Panc1 (cell line): ENCODE data around the gene PTPN23. TPM values are rescaled to one million over a fixed set of nuclear protein-coding genes. Genes with fewer than 3 reads are reported as not detected.

Experiments used
- ATAC-seq: fragments of 200-7000 bp; cut with Tn5 transposase; 2 replicates; pipeline ENCODE4 v1.9.1; 2020; ENCODE audit warnings: mild to moderate bottlenecking, moderate library complexity
- BruUV-seq: library from RNA; stranded (reverse); fragments of 400-500 nt; replicated peaks from 2 replicates; lab custom pipeline; 2021; lab: Mats Ljungman, UMichigan
- CTCF ChIA-PET: fragments of 300-600 bp; sonication (Branson Sonifier 250); formaldehyde crosslinking; loops from one replicate; lab custom pipeline; 2022; ENCODE audit warnings: antibody characterized with exemption; lab: Charles Lee
- POLR2A ChIA-PET: fragments of 300-600 bp; sonication (Branson Sonifier 250); formaldehyde crosslinking; loops from one replicate; lab custom pipeline; 2022; ENCODE audit warnings: antibody characterized with exemption; lab: Charles Lee
- DNase-seq: peaks from one replicate; pipeline ENCODE4 v3.0.0-alpha.2; 2010; ENCODE audit warnings: low read depth, low spot score
- H3K27ac ChIP-seq: 2 replicates; pipeline ENCODE4 v1.5.1; 2011; ENCODE audit warnings: mild to moderate bottlenecking, low read length, inconsistent platforms
- H3K27me3 ChIP-seq: fragments of 200-500 bp; sonication (Bioruptor generic); 2 replicates; pipeline ENCODE4 v1.6.0; 2014; ENCODE audit warnings: low read length, inconsistent platforms; ENCODE audit not compliant: control insufficient read depth, insufficient read depth
- H3K36me3 ChIP-seq: fragments of 200-500 bp; sonication (Bioruptor generic); 2 replicates; pipeline ENCODE4 v1.5.1; 2014; ENCODE audit warnings: inconsistent platforms, mild to moderate bottlenecking, low read length, moderate library complexity; ENCODE audit not compliant: control insufficient read depth, insufficient read depth
- H3K4me1 ChIP-seq: 2 replicates; pipeline ENCODE4 v1.5.1; 2011; ENCODE audit warnings: inconsistent platforms, mild to moderate bottlenecking, low read length, moderate library complexity; ENCODE audit not compliant: control insufficient read depth, insufficient read depth
- H3K4me3 ChIP-seq, 2 experiments: 2 replicates each; pipeline ENCODE4 v1.5.1; 2011 to 2012; ENCODE audit warnings: low read depth in 2 of 2, low read length in 2 of 2, mild to moderate bottlenecking in 2 of 2, inconsistent platforms in 1 of 2, moderate library complexity in 1 of 2
- H3K9me3 ChIP-seq: fragments of 200-500 bp; sonication (Bioruptor generic); 2 replicates; pipeline ENCODE4 v1.5.1; 2014; ENCODE audit warnings: low read depth, mild to moderate bottlenecking, inconsistent platforms, low read length, moderate library complexity; ENCODE audit not compliant: control insufficient read depth, insufficient read depth
- CTCF ChIP-seq: fragments of 450-650 bp; IDR thresholded peaks from 2 replicates; pipeline ENCODE4 v1.5.1; 2017; ENCODE audit warnings: mild to moderate bottlenecking
- POLR2AphosphoS5 ChIP-seq: IDR thresholded peaks from 2 replicates; pipeline ENCODE4 v1.6.1; 2012; ENCODE audit warnings: mild to moderate bottlenecking, low read depth, low read length, moderate library complexity
- REST ChIP-seq, 2 experiments: IDR thresholded peaks; 2 replicates each; pipeline ENCODE4 v1.6.1; 2011 to 2012; ENCODE audit warnings: low read depth in 2 of 2, control low read depth in 1 of 2, low read length in 1 of 2, mild to moderate bottlenecking in 1 of 2, moderate library complexity in 1 of 2; ENCODE audit not compliant: insufficient read depth in 1 of 2
- SIN3A ChIP-seq: IDR thresholded peaks from 2 replicates; pipeline ENCODE4 v1.6.1; 2012; ENCODE audit warnings: low read depth, mild to moderate bottlenecking, low read length, moderate library complexity, borderline replicate concordance; ENCODE audit not compliant: insufficient read depth
- TCF7L2 ChIP-seq: IDR thresholded peaks from 2 replicates; pipeline ENCODE4 v1.6.1; 2011; ENCODE audit warnings: mild to moderate bottlenecking, low read depth, low read length, inconsistent platforms
- in situ Hi-C: cut with HindIII; loops from 2 replicates; pipeline ENCODE4 v1.10.0; 2016; ENCODE audit warnings: low sequenced_read_pairs, low pct_unique_long_range_greater_than_20kb
- intact Hi-C: fragments of 100-400 bp; cut with micrococcal nuclease; formaldehyde crosslinking; loops from one replicate; pipeline ENCODE4 v1.10.0; 2022; ENCODE audit not compliant: unreplicated experiment
- total RNA-seq: library from RNA; stranded (reverse); gene quantifications from one replicate; pipeline ENCODE4 v1.2.1, GENCODE V29; 2021; ENCODE audit not compliant: unreplicated experiment

PTPN23 gene
- total RNA-seq, 1 experiment from 2014 or later = 35.7 TPM

GRCh38 chr3:47416041-47416440 is 35.2 kb downstream of the PTPN23 start:
- CTCF ChIA-PET = no interaction called here
- no peak overlapping the region for H3K27ac ChIP-seq
- in situ Hi-C loops = no loop called here
- H3K27me3 ChIP-seq = no peaks in the 10 kb centered on the region
- no peaks in the 10 kb centered on the region for H3K36me3 ChIP-seq
- POLR2A ChIA-PET = no interaction called here
- H3K9me3 ChIP-seq = no peaks in the 10 kb centered on the region
- BruUV-seq = no TSS peak
- H3K4me1 ChIP-seq = no peaks in the 10 kb centered on the region
- DNase-seq (no peak), ATAC-seq (no peak)
- intact Hi-C loops = no loop called here
- no peak for TF ChIP-seq SIN3A
- TF ChIP-seq POLR2AphosphoS5 = no peak
- no peak for TF ChIP-seq REST (IDR thresholded peaks at IDR 0.05; ENCODE audit: insufficient read depth in 1 of 2, low read depth in 2 of 2, low read length in 1 of 2)
- no peak for TF ChIP-seq TCF7L2
- no peak for TF ChIP-seq CTCF
- H3K4me3 ChIP-seq = no peak overlapping the region

GRCh38 chr3:47418167-47419082 is 37.6 kb downstream of the PTPN23 start:
- no peaks in the 10 kb centered on the region for H3K4me1 ChIP-seq
- ChIA-PET POLR2A (no interaction called here), CTCF (no interaction called here)
- no peaks in the 10 kb centered on the region for H3K27me3 ChIP-seq
- no peaks in the 10 kb centered on the region for H3K9me3 ChIP-seq
- TF ChIP-seq REST (IDR thresholded peaks at IDR 0.05; ENCODE audit: insufficient read depth in 1 of 2, low read depth in 2 of 2, low read length in 1 of 2) = no peak
- no peak overlapping the region for H3K27ac ChIP-seq
- in situ Hi-C loops = no loop called here
- no peak for DNase-seq
- no peak overlapping the region for H3K4me3 ChIP-seq
- no peaks in the 10 kb centered on the region for H3K36me3 ChIP-seq
- no TSS peak for BruUV-seq
- 0 out of 2 replicates have a peak, but pooled peaks have one; percentile 6 for ATAC-seq
- intact Hi-C loops = no loop called here
